MM.1S (cell line): ENCODE measurements around the gene ZWINT.

Source experiments
- DNase-seq: peaks from one replicate; pipeline ENCODE4 v3.0.0-alpha.2; 2015
- H2AFZ ChIP-seq: fragments of 300-600 bp; sonication (generic); 2 replicates; pipeline ENCODE4 v1.6.0; 2016; ENCODE audit warnings: antibody characterized with exemption, low read length
- H3F3A ChIP-seq: fragments of 300-600 bp; sonication (generic); 2 replicates; pipeline ENCODE4 v1.6.1; 2016; ENCODE audit warnings: mild to moderate bottlenecking, antibody characterized with exemption, low read length, moderate library complexity, mixed read lengths; ENCODE audit not compliant: insufficient read depth
- H3K27ac ChIP-seq: fragments of 300-600 bp; sonication (generic); 2 replicates; pipeline ENCODE4 v1.5.1; 2016; ENCODE audit warnings: mild to moderate bottlenecking, low read length
- H3K27me3 ChIP-seq: fragments of 300-600 bp; sonication (generic); replicated peaks from 2 replicates; pipeline ENCODE4 v1.6.0; 2016; ENCODE audit warnings: low read length; ENCODE audit not compliant: insufficient read depth
- H3K36me3 ChIP-seq: fragments of 300-600 bp; sonication (generic); replicated peaks from 2 replicates; pipeline ENCODE4 v1.6.1; 2016; ENCODE audit warnings: mild to moderate bottlenecking, low read length, mixed read lengths; ENCODE audit not compliant: insufficient read depth
- H3K4me1 ChIP-seq: fragments of 300-600 bp; sonication (generic); 2 replicates; pipeline ENCODE4 v1.6.1; 2016; ENCODE audit warnings: low read length, mixed read lengths
- H3K4me2 ChIP-seq: fragments of 300-600 bp; sonication (generic); 2 replicates; pipeline ENCODE4 v1.6.0; 2016; ENCODE audit warnings: low read depth, low read length
- H3K4me3 ChIP-seq: fragments of 300-600 bp; sonication (generic); 2 replicates; pipeline ENCODE4 v1.5.1; 2016; ENCODE audit warnings: low read length, mixed read lengths
- H3K79me2 ChIP-seq: fragments of 300-600 bp; sonication (generic); 2 replicates; pipeline ENCODE4 v1.6.1; 2016; ENCODE audit warnings: mixed run types, low read length, mixed read lengths
- H3K9ac ChIP-seq: fragments of 300-600 bp; sonication (generic); 2 replicates; pipeline ENCODE4 v1.6.1; 2016; ENCODE audit warnings: low read length, mixed read lengths
- H3K9me2 ChIP-seq: fragments of 300-600 bp; sonication (generic); replicated peaks from 2 replicates; pipeline ENCODE4 v1.6.1; 2016; ENCODE audit warnings: mild to moderate bottlenecking, low read length, mixed read lengths; ENCODE audit not compliant: insufficient read depth
- H3K9me3 ChIP-seq: fragments of 300-600 bp; sonication (generic); replicated peaks from 2 replicates; pipeline ENCODE4 v1.6.1; 2016; ENCODE audit warnings: mild to moderate bottlenecking, low read length, mixed read lengths; ENCODE audit not compliant: insufficient read depth
- H4K20me1 ChIP-seq: fragments of 300-600 bp; sonication (generic); 2 replicates; pipeline ENCODE4 v1.6.1; 2016; ENCODE audit warnings: mild to moderate bottlenecking, low read length, moderate library complexity, mixed read lengths; ENCODE audit not compliant: insufficient read depth
- EZH2 ChIP-seq: fragments of 300-600 bp; sonication (generic); optimal IDR thresholded peaks from 2 replicates; pipeline ENCODE3; 2017; ENCODE audit warnings: low read depth, mild to moderate bottlenecking, antibody characterized with exemption, low read length, mixed read lengths
- EZH2phosphoT487 ChIP-seq: fragments of 300-600 bp; sonication (generic); IDR thresholded peaks from 2 replicates; pipeline ENCODE4 v1.6.1; 2018; ENCODE audit warnings: antibody characterized with exemption, low read length
- TF ChIP-seq, protein P1 (sequence below): fragments of 300-600 bp; sonication (generic); IDR thresholded peaks from 2 replicates; pipeline ENCODE4 v1.5.1; 2016; ENCODE audit warnings: antibody characterized with exemption, low read length, mixed read lengths

Gene ZWINT

DNA sequence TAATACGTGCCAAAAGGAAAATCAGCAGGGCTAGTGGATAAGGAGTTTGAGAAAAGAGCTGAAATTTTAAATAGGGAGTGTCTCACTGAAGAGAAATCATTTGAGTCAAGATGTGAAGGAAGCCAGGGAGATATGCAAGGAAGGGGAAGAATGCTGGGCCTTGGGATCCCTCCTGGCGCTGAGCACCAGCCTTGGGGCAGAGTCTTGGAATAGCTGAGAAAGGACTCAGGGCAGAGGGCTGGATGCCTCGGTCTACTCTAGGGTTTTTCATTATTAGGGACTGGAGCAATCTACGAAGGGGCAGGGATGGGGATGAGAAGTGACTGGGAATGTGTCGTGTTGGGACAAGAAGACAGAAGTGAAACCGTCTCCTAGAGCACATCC, 484 bp downstream of the ZWINT start:
- Histone ChIP-seq H3K79me2 (peaks cover 27% of the 10 kb centered on the region), H3K4me1 (peaks cover 9% of the 10 kb centered on the region), H2AFZ (peak overlapping the region; percentile 76), H3K9me3 (no peaks in the 10 kb centered on the region), H3K9me2 (no peaks in the 10 kb centered on the region), H3K4me3 (peak overlapping the region; percentile 85), H3K36me3 (no peaks in the 10 kb centered on the region), H3K9ac (peak overlapping the region; percentile 85), H3K27me3 (no peaks in the 10 kb centered on the region), H4K20me1 (no peaks in the 10 kb centered on the region), H3K4me2 (peak overlapping the region; percentile 88), H3K27ac (peak overlapping the region; percentile 30; the same call in 1 of the 2 replicates), H3F3A (0 out of 2 replicates have a peak, but pooled peaks cover 5% of the 10 kb centered on the region)
- DNase-seq = no peak
- TF ChIP-seq EZH2 = no peak
- no peak for TF ChIP-seq EZH2phosphoT487

DNA sequence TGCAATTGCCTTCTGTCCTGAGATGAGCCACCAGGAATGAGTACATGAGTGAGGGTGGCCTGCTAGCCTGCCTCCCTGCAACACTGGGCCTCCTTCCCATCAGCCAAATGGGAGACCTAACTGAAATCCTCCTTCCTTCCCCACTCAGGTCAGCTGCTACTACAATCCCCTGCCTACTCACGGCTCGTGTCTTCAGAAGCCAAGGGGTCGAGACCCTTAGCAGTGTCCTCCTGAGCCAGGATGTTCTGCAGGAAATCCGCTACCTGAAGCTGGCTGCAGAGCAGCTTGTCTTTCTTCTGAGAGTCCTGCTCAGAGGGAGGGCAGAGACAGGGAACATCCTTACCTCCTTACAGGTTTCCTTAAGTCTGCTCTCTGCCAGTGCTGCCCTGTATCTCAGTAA, 1.2 kb downstream of the ZWINT start:
- H3K27ac ChIP-seq = no peak overlapping the region
- no peaks in the 10 kb centered on the region for H3K27me3 ChIP-seq
- peak overlapping the region; percentile 85; the same call in 1 of the 2 replicates for H3K9ac ChIP-seq
- H2AFZ ChIP-seq = no peak overlapping the region
- H3K79me2 ChIP-seq = peaks cover 27% of the 10 kb centered on the region
- H3K36me3 ChIP-seq = no peaks in the 10 kb centered on the region
- H3K4me3 ChIP-seq = peak overlapping the region; percentile 85
- H4K20me1 ChIP-seq = no peaks in the 10 kb centered on the region
- H3K4me1 ChIP-seq = peaks cover 9% of the 10 kb centered on the region
- no peaks in the 10 kb centered on the region for H3K9me3 ChIP-seq
- no peaks in the 10 kb centered on the region for H3K9me2 ChIP-seq
- 0 out of 2 replicates have a peak, but pooled peaks cover 5% of the 10 kb centered on the region for H3F3A ChIP-seq
- H3K4me2 ChIP-seq = peak overlapping the region; percentile 88
- DNase-seq = no peak
- TF ChIP-seq EZH2phosphoT487 (no peak), EZH2 (no peak)
- TF ChIP-seq, protein P1, sequence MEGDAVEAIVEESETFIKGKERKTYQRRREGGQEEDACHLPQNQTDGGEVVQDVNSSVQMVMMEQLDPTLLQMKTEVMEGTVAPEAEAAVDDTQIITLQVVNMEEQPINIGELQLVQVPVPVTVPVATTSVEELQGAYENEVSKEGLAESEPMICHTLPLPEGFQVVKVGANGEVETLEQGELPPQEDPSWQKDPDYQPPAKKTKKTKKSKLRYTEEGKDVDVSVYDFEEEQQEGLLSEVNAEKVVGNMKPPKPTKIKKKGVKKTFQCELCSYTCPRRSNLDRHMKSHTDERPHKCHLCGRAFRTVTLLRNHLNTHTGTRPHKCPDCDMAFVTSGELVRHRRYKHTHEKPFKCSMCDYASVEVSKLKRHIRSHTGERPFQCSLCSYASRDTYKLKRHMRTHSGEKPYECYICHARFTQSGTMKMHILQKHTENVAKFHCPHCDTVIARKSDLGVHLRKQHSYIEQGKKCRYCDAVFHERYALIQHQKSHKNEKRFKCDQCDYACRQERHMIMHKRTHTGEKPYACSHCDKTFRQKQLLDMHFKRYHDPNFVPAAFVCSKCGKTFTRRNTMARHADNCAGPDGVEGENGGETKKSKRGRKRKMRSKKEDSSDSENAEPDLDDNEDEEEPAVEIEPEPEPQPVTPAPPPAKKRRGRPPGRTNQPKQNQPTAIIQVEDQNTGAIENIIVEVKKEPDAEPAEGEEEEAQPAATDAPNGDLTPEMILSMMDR = no peak

DNA sequence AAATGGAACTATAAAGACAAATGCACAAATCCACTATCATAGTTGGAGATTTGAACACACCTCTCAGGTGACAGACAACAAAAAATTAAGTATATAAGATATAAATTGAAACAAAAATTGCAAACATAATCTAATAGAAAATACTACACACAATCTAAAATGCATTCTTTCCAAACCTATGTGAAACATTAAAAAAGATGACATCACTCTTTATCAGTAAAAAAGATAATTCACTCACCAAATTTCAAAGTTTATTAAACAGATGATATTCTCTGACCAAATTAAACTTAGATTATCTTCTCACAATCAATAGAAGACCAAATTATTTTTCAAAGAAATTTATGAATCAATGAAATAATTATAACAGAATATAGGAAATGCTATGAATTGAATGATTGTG, 4.0 kb downstream of the ZWINT start:
- Histone ChIP-seq H3K9ac (no peak overlapping the region), H3K4me2 (no peak overlapping the region), H3K27me3 (no peaks in the 10 kb centered on the region), H3K9me2 (no peaks in the 10 kb centered on the region), H3K4me3 (no peak overlapping the region), H3K79me2 (peaks cover 27% of the 10 kb centered on the region), H4K20me1 (no peaks in the 10 kb centered on the region), H3K27ac (no peak overlapping the region), H2AFZ (no peak overlapping the region), H3K36me3 (no peaks in the 10 kb centered on the region), H3K9me3 (no peaks in the 10 kb centered on the region), H3F3A (peaks cover 7% of the 10 kb centered on the region; the same call in 1 of the 2 replicates), H3K4me1 (peaks cover 9% of the 10 kb centered on the region)
- TF ChIP-seq EZH2 (no peak), EZH2phosphoT487 (no peak)
- TF ChIP-seq, protein P1 = no peak
- DNase-seq = no peak

DNA sequence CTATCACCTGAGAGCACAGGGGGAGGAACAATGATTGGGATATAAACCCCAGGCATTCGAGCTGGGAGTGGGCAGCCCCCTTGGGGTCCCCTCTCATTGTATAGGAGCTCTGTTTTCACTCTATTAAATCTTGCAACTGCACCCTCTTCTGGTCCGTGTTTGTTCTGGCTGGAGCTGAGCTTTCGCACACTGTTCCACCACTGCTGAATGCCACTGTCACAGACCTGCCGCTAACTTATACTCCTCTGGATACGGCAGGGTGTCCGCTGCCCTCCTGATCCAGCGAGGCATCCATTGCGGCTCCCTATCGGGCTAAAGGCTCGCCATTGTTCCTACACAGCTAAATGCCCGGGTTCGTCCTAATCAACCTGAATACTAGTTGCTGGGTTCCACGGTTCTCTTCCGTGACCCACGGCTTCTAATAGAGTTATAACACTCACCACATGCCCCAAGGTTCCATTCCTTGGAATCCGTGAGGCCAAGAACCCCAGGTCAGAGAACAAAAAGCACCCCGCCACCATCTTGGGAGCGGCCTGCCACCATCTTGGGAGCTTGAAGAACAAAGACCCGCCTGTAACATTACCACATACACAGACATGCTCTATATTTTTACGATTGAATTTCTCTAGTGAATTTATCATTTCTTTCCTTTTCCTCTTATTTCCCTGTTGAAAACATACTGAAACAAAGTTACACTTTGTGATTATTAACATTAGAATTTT, 9.0 kb downstream of the ZWINT start:
- no peaks in the 10 kb centered on the region for H3K9me3 ChIP-seq
- H4K20me1 ChIP-seq = no peaks in the 10 kb centered on the region
- H3K27me3 ChIP-seq = no peaks in the 10 kb centered on the region
- no peak overlapping the region for H3K9ac ChIP-seq
- H3K27ac ChIP-seq = no peak overlapping the region
- TF ChIP-seq EZH2 (no peak), EZH2phosphoT487 (no peak)
- TF ChIP-seq, protein P1 = no peak
- H3F3A ChIP-seq = peaks cover 3% of the 10 kb centered on the region
- H3K36me3 ChIP-seq = no peaks in the 10 kb centered on the region
- DNase-seq = no peak
- H3K4me1 ChIP-seq = no peaks in the 10 kb centered on the region
- no peaks in the 10 kb centered on the region for H3K9me2 ChIP-seq
- no peak overlapping the region for H3K4me3 ChIP-seq
- no peak overlapping the region for H3K4me2 ChIP-seq
- no peaks in the 10 kb centered on the region for H3K79me2 ChIP-seq
- no peak overlapping the region for H2AFZ ChIP-seq
